C4-2B (cell line): Measurements from ENCODE around the gene UTS2R.

Experiments
- CTCF ChIP-seq: fragments of 450-650 bp; conservative IDR thresholded peaks from 2 replicates; pipeline ENCODE4 v1.5.1; 2017; ENCODE audit warnings: mild to moderate bottlenecking
- ZFX ChIP-seq: fragments of 450-650 bp; IDR thresholded peaks from 2 replicates; pipeline ENCODE4 v1.6.1; 2017

DNA sequence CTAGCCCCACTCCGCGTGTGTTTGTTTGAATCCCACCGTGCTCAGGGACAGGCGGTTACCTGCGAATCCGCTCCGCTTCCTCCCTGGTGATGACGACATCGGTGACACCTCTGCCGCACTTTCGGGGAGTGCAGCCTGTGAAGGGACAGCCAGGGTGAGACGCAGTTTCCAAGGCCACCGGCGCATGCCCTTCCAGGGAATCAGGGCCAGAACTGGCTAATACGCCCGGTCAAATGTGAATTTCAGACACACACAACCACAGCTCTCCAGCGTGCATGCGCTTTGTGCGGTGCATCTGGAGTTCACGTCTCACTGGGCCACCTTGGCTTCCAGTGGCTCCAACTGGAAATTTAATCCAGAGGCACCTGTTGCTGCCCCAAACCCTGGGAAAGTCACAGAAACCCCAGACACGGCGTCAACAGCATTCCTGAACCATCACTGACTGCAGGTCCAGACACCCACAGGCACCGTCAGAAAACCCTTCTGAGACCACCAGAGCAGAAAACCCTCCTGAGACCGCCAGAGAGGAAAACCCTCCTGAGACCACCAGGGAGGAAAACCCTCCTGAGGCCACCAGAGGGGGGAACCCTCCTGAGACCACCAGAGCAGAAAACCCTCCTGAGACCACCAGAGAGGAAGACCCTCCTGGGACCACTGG, 40.0 kb downstream of the UTS2R start:
- TF ChIP-seq CTCF (no peak), ZFX (no peak)
